ENCODE measurements around the gene IGHMBP2. TPM values are rescaled to one million over a fixed set of nuclear protein-coding genes. Genes with fewer than 3 reads are reported as not detected.

Gene IGHMBP2
- polyA plus RNA-seq, 4 donors, result 15.2 to 22.5 (median 16.3) TPM

- no peak for DNase-seq (ENCODE audit: low read depth in 4 of 4, low spot score in 3 of 4)
These were observed 13.7 kb upstream of the IGHMBP2 start for GRCh38 chr11:68889948-68890446.

GRCh38 chr11:68890490-68891231 is 13.0 kb upstream of the IGHMBP2 start:
- DNase-seq (ENCODE audit: low read depth in 4 of 4, low spot score in 3 of 4), result no peak

DNA sequence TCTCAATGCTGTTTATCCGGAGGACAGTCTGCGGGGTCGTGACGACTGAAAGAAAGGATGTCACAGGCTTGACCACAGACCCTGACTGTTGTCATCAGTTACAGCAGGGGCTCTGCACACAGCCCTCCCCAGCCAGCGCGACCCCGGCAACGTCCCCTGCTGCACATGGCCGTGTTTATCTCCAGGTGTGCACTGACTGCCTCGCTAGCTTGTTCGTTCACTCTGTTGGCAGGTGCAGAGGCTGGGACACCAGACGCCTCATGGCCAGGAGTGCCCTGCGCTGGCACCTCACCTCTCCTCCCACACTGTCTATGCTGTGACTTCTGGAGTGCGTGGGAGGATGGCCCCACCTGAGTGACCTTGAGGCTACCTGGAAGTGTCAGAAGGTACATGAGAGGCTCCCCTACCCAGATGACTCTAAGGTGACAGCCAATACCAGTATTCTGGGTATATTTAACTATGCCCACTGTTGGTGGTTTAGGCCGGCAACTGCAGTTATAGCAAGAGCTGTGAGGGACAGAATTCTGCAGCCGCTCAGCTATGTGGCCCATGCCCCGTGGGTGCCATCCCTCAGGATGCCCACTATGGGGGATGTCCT is 12.2 kb upstream of the IGHMBP2 start:
- no peak for DNase-seq (ENCODE audit: low read depth in 4 of 4, low spot score in 3 of 4)

GRCh38 chr11:68892576-68892975 is 11.1 kb upstream of the IGHMBP2 start:
- DNase-seq (ENCODE audit: low read depth in 4 of 4, low spot score in 3 of 4), result no peak

- no peak for DNase-seq (ENCODE audit: low read depth in 4 of 4, low spot score in 3 of 4)
These were observed 10.4 kb upstream of the IGHMBP2 start for GRCh38 chr11:68893282-68893681.

GRCh38 chr11:68896171-68896959 is 7.3 kb upstream of the IGHMBP2 start:
- no peak for DNase-seq (ENCODE audit: low read depth in 4 of 4, low spot score in 3 of 4)

- DNase-seq (ENCODE audit: low read depth in 4 of 4, low spot score in 3 of 4), result no peak
These were observed 6.2 kb upstream of the IGHMBP2 start for GRCh38 chr11:68897441-68897840.

DNA sequence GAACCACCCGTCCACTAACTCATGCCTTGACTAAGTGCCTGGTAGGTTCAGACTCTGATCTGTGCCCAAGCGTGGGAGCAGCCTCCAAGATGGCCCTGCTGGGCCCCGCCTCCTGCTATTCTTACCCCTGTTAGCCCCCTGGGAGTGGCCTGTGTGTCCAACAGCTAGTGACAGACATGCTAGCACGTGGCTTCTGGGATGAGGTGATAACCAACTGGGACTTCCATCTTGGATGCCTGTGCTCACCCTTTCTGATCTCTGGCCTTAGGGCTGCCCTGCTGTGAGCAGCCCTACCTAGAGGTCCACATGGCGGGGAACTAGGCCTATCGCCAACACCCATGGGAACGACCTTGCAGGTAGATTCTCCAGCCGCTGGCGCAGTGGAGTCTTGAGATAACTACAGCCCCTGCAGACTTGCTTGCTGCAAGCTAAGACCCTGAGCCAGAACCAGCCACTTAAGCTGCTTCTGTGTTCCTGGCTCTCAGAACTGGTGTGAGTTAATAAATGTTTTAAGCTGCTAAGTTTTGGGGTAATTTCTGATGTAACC is 2.8 kb upstream of the IGHMBP2 start:
- DNase-seq (ENCODE audit: low read depth in 4 of 4, low spot score in 3 of 4), result no peak

GRCh38 chr11:68904248-68904847 is 657 bp downstream of the IGHMBP2 start:
- DNase-seq (ENCODE audit: low read depth in 4 of 4, low spot score in 3 of 4), result peak in 1 of 4 donors; percentile 7

GRCh38 chr11:68905421-68906360 is 2.0 kb downstream of the IGHMBP2 start:
- no peak for DNase-seq (ENCODE audit: low read depth in 4 of 4, low spot score in 3 of 4)

- DNase-seq (ENCODE audit: low read depth in 4 of 4, low spot score in 3 of 4), result no peak
These were observed 4.6 kb downstream of the IGHMBP2 start for GRCh38 chr11:68908273-68908672.

DNA sequence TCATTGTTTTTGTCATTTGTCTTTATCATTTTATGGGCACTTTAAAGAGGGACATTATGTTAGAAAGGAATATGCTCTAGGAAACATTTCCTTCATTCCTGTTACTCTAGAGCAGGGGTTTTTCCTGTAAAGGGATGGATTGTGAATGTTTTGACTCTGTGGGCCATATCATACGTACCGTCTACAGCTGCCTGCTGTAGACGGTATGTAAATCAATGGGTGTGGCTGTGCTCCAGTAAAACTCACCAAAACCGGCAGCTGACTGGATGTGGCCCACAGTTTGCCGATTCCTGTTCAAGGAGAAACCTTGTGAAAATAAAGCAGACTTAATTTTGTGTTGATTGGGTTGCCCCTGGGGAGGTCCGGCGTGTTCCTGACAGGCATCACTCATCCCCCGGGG is 7.3 kb downstream of the IGHMBP2 start:
- no peak for DNase-seq (ENCODE audit: low read depth in 4 of 4, low spot score in 3 of 4)

- no peak for DNase-seq (ENCODE audit: low read depth in 4 of 4, low spot score in 3 of 4)
These were observed 8.0 kb downstream of the IGHMBP2 start for GRCh38 chr11:68911731-68912130.

GRCh38 chr11:68912254-68912653 is 8.6 kb downstream of the IGHMBP2 start:
- no peak for DNase-seq (ENCODE audit: low read depth in 4 of 4, low spot score in 3 of 4)

- DNase-seq (ENCODE audit: low read depth in 4 of 4, low spot score in 3 of 4), result no peak
These were observed 9.5 kb downstream of the IGHMBP2 start for GRCh38 chr11:68913188-68913587.

DNA sequence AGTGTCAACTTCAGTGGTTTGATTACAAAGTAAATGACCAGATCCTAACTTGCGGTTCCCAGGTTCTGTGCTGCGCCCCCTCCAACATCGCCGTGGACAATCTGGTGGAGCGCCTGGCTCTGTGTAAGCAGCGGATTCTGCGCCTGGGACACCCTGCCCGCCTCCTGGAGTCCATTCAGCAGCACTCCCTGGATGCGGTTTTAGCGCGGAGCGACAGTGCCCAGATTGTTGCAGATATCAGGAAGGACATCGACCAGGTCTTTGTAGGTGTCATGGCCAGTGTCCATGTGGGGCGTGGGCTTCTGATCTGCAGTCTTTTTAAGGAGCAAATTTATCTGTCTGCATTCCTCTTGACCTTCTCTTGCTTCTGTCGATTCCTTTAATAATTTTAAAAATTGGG is 11.1 kb downstream of the IGHMBP2 start:
- DNase-seq (ENCODE audit: low read depth in 4 of 4, low spot score in 3 of 4), result no peak

- no peak for DNase-seq (ENCODE audit: low read depth in 4 of 4, low spot score in 3 of 4)
These were observed 12.7 kb downstream of the IGHMBP2 start for GRCh38 chr11:68916439-68916838.

- DNase-seq (ENCODE audit: low read depth in 4 of 4, low spot score in 3 of 4), result no peak
These were observed 19.9 kb downstream of the IGHMBP2 start for GRCh38 chr11:68923614-68924013.

DNA sequence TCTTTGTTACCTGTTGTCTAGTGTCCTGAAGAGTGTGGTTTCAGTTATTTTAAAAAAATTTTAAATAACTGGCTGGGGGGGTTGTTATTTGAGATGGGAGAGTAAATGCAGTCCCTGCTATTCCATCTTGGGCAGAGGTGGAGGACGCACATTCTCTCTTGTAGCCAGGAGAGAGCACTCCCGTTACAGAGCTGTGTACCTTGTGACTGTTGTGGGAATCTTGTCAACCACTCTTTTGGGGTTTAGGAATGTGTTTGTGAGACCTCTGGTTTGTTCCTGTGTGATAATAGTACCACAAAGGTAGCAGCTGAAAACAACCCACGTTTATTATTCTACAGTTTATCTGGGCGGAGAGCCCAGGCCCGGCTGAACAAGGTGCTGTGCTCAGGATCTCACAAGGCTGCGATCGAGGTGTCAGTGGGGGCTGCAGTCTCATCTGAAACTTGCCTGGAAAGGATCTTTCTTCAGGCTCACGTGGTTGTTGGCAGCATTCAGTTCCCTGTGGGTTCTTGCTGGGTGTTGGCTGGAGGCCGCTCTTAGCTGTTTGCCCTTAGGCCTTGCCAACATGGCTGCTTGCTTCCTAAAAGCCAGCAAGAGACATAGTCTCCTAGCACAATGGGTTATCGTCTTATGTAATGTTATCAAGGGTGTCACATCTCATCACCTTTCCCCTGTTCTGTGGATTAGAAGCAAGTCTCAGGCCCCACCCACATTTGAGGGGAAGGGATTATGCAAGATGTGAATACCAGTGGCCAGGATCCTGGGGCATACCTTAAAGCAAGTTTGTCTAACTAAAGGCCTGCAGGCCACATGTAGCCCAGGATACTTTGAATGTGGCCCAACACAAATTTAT is 20.6 kb downstream of the IGHMBP2 start:
- DNase-seq (ENCODE audit: low read depth in 4 of 4, low spot score in 3 of 4), result no peak

Data from right renal pelvis (tissue), 4 donors.